ENCODE measurements around the gene ZNF469.

ZNF469 gene

DNA sequence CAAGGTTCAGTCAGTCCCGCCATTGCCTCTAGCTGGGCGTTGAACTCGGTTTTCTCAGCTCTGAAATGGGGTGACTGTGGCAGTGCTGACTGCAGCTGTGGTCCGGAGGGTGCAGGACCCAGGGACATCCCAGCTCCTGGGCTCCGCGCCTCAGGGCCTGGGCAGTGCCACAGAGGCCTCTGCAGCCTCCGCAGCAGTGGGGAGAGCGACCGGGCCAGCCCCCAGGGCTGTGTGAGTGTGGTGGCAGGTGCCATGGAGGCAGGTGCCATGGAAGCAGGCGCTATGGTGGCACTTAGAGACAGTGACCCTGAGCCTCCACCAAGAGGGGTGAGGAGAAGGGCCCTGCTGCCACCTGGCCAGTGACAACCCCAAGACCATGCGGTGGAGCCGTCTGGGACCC, 30.9 kb downstream of the ZNF469 start:
- DNase-seq, result no peak

DNA sequence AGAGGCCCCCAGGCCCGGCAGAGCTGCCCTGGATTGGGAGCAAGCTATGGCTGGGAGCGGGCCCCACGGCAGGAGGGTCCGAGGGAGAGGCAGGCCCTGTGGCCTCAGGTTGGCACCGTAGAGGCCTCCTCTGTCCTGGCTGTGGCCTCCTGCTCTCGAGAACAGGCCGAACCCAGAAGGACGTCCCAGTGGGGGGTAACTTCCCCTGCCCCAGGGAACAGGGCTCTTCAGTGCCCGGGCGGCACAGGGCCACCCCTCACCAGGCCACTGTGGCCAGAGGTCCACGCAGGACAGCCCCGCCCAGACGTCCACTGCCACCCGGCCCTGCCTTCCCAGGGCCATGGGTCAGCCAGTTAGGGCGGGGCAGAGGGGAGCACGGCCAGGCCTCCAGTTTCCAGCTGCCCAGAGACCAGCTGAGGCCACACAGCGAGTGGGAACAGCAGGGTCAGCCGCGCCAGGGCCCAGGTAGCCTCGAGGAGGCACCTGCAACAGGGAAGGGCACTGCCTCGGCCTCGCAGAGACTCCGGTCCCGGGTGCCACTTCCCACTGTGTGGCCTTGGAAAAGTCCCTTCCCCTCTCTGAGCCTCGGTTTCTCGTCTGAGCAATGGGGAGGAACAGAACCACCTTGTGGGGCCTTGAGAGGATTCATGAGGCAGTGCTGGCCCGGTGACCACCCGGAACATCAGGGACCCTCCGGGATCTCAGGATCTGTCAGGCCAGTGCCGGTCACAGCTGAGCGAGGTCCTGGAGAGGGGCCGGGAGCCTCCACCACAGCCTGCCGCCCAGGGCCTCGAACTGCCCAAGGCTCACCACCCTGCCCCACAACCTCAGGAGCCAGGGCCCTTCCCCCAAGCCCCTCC, 32.0 kb downstream of the ZNF469 start:
- no peak for DNase-seq

DNA sequence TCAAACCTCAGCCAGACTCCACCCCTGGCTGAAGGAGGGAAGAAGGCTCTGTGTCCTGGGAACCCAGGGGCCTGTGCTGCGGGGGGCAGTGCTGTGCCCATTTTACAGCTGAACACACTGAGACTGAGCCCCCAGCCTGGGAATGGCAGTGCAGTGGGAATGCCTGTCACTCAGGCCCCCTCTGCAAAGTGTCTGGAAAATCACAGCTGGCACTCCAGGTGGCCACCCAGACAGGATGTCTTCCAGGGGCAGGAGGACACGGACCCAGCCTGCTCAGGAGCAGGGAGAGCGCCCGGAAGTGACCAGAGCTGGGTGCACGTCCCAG, 32.6 kb downstream of the ZNF469 start:
- DNase-seq, result no peak

DNA sequence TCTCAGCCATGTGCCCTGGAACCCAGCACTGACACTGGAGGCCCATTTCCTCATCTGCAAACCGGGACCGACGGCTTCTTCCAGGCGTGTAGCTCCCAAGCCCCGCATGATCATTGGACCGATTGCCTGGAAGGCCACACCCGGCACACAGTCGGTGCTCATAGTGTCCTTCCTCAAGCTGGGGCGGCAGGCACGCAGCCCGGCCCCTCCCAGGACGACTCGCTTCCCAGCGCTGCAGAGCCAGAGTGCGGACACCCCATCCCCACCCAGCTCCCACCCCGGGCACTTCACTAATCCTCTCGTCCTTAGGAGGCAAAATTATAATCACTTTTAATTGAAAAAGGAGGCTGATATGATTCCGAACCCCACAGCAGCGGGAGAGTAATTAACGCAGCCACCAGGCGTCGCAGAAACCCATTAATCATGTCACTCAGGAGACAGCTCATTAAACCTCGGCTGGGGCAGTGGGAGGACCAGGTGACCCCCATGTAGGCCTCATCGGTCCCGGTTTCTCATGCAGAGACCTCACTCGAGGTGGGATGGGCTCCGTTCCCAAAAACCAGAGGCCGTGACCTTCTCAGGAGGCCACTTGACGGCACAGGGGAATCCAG, 33.1 kb downstream of the ZNF469 start:
- DNase-seq, result no peak

DNA sequence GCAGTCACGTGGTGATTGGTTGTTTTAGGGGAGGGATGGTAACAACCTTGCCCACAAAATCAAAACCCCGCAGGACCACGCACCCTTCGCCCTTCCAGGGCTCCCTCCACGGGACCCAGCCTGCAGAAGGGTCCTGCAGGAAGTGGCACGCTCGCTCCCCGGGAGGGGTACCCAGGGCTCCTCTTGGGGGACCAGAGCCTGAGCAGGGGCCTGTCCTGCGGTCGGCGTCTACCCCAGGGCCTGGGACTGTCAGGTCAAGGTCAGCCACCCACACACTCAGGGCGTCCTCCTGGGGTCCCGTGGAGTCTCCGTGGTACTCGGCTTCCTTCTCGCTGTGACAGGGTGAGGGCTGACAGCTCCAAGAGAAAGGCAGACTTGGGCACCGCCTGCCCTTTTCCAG, 33.9 kb downstream of the ZNF469 start:
- no peak for DNase-seq

DNA sequence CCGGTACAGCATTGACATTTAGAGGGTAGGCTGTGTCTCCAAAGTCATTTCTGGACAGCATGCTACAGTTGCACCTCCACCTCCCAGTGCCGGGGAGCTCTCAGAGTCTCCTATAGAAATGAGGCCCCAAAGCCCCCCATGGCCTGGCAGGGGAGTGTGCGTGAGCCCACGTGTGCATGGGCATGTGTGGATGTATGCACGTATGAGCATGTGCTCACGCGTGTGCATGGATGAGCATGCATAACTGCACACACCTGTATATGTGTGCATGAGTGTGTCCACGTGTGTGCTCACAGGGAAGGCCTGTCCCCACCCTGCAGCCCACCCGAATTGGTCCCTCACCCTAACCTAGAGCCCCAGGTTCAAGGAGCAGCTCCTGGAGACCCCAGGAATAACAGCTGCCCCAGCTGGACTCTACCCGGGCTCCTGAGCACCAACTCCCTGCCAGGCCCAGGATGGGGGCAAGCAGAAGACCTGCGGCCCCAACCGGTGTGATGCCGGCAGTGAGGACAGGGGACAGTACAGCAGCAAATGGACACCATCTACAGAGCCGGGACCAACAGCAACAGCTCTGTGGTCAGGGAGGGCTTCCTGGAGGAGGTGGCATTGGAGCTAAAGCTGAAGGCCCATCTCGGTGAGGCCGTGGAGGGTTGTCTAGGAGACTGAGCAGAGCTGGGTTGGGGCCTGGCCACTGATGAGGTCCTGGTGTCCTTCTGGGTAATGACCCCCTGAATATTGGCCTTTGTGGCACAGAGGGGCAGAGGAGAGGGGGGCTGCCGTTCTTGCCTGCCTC, 35.1 kb downstream of the ZNF469 start:
- DNase-seq, result no peak

DNA sequence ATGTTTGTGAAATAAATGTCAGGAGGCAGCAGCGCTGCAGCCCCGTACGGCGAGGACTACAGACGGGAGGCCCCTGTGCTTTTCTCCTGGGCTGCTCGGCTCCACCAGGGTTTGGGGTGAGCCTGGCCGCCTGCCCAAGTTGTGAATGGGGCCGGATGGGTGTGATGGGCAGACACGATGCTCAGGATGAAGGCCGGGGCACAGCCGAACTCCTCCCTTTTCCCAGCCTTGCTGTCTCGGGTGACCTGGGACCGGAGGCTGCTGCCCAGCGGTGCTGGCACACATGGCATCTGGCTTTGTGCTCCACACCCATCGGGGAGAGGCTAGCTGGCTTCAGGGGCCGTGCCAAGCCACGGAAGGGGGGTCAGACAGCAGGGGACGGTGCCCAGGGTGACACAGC, 36.1 kb downstream of the ZNF469 start:
- no peak for DNase-seq

DNA sequence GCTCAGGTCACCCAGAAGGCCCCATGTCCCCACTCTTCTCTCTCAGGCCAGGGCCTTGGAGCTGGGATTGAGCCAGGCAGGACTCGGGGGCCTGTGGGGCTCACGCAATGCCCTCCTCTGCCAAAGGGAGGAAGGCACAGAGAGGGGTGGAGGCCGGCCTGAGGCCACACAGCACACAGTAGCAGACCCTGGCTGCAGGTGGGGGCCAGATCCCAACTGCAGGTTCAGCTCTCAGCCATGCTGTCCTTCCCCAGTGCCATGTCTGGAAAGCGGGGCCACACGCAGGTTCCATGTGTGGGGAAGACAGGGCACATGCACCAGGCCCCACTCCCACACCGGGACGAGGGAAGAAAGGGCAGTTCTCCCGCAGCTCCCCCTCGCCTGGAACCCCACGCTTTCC, 37.0 kb downstream of the ZNF469 start:
- DNase-seq, result no peak

DNA sequence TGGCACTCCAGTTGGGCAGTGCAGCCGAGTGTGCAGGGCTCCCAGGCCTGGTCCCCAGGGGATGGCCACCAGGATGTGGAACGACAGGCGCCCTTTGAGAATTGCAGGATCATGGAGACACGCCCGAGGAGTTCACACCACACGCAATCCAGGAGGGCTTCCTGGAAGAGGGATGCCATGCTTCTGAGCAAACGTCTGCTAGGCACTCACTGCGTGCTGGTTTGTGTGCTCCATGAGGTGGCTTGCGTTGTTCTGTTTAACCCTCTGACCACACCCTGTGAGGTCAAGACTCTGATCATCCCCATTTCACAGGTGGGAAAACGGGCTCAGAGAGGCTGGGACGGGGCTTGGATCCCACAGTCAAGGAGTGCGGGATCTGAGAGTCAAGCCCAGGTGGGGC, 37.7 kb downstream of the ZNF469 start:
- no peak for DNase-seq

DNA sequence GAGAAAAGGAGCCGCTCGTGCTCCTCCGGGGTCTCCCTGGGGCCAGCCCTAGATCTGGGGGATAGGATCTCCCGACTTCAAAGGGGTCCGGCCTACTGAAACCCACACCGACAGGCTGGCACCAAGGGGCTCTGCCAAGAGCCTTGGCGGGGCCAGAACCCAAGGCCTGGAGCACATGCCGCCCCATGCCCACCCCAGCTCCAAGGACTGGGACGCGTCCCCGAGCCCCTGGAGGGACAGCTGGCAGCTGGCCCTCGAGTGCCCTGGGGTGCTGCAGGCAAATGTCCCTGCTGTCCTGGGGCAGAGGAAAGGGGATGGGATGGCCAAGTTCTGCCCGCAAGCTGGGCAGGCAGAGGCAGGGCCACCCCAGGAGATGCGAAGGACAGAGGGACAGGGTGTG, 38.5 kb downstream of the ZNF469 start:
- DNase-seq, result no peak

DNA sequence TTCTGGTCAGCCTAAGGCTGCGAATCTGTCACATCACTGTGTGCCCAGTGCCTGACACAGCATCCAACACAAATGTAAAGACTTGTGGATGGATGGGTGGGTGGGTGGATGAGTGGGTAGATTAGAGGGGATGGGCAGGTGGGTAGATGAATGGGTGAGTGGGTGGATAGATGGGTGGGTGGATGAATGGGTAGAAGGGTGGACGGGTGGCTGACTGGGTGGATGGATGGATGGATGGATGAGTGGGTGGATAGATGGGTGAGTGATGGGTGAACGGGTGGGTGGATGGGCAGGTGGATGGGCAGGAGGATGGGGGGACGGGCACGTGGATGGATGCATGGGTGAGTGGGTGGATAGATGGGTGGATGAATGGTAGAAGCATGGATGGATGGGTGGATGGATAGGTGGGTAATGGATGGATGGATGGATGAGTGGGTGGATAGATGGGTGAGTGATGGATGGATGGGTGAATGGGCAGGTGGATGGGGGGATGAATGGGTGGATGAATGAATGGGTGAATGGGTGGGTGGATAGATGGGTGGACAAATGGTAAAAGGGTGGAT, 39.2 kb downstream of the ZNF469 start:
- DNase-seq, result no peak

DNA sequence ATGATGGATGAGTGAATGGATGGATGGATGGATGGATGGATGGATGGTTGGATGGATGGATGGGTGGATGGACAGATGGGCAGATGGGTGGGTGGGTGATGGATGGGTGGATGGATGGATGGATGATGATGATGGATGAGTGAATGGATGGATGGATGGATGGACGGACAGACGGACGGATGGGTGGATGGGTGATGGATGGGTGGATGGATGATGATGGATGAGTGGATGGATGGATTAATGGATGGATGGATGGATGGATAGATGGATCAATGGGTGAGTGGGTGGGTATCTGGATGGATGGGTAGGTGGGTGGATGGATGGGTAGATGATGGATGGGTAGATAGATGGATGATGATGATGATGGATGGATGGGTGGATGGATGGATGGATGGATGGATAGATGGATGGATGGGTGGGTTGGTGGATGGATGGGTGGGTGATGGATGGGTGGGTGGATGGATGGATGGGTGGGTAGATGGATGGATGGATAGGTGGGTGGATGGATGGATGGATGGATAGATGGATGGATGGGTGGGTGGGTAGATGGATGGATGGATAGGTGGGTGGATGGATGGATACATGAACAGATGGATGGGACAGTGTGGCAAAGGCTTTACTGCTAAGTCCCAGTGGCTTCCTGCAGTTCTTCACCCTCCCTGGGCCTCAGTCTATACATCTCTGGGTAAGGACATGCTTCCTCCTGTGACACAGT, 40.1 kb downstream of the ZNF469 start:
- no peak for DNase-seq

DNA sequence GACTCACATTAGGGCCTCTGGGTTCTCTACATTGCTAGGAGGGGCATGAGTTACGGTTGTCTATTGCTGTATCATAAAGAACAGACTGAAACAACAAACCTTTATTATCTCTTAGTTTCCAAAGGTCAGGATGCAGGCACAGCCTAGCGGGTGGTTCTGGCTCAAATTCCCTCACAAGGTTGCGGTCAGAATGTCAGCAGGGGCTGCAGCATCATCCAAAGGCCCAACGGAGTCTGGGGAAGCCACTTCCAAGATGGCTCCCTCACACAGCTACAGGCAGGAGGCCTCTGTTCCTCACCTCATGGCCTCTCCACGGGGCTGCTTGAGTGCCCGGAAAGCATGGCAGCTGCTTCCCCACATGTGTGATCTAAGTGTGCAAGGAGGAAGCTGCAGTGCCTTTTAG, 40.7 kb downstream of the ZNF469 start:
- DNase-seq, result no peak

DNA sequence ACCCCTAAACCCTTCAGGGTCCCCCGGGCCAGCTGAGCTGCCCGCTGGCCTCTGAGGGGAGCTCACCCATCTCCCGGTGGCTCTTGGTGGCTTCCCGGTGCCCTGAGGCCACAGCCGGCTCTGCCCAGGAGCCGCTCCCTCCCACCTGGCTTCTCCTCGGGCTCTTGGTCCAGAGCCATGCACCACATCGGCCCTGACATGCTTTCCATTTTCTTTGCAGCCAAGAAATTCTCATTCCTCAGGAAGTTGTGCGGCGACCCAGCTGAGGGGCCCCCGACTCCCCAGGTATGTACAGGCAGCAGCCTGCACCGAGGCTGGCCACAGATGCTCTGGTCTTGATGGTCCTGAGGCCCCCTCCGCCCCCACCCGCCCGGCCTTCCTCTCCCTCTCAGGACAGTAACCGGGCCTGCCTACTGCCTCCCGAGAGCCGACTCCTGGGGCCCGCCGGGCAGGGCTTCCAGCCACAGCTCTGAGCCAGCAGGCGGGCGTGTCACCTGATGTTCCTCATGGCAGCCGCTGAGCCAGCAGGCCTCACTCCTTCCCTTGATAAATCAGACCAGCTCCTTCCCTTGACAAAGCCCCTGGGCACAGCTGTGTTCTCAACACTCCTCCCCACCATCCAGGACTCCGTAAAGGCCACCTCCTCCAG, 42.0 kb downstream of the ZNF469 start:
- no peak for DNase-seq

DNA sequence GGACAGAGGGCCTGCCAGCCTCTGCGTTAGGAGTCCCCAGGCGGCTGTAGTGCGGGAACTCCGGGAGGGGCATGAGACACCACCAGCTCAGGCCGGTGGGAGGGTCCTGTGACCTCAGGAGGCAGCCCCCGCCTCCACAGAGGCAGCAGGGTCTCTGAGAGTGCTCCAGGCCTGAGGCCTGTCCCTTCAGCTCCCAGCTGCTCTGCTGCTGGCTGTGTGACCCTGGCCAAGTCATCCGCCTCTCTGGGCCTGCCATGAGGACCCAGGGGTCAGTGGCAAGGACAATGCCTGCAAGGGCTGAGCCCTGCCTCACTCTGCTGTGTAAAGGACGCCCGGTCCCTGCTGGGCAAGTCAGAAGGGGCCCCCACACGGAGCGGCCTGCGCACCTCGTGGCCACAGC, 43.3 kb downstream of the ZNF469 start:
- DNase-seq, result no peak

DNA sequence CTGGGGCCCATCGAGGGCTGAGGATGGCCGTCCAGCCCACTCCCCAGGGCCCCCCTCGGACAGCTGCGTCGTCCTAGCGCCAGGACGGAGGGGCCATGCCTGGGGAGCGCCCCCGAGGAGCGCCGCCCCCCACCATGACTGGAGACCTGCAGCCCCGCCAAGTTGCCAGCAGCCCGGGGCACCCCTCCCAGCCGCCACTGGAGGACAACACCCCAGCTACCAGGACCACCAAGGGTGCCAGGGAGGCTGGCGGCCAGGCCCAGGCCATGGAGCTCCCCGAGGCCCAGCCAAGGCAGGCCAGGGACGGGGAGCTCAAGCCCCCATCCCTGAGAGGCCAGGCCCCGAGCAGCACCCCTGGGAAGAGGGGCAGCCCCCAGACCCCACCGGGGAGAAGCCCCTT, 44.6 kb downstream of the ZNF469 start:
- no peak for DNase-seq

DNA sequence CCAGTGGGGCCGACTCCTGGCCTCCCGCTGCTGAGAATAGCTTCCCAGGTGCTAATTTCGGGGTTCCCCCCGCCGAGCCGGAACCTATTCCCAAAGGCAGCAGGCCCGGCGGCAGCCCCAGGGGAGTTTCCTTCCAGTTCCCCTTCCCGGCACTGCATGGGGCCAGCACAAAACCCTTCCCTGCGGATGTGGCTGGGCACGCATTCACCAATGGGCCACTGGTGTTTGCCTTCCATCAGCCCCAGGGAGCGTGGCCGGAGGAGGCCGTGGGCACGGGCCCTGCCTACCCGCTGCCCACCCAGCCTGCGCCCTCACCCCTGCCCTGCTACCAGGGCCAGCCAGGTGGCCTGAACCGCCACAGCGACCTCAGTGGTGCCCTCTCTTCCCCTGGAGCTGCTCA, 45.4 kb downstream of the ZNF469 start:
- no peak for DNase-seq

DNA sequence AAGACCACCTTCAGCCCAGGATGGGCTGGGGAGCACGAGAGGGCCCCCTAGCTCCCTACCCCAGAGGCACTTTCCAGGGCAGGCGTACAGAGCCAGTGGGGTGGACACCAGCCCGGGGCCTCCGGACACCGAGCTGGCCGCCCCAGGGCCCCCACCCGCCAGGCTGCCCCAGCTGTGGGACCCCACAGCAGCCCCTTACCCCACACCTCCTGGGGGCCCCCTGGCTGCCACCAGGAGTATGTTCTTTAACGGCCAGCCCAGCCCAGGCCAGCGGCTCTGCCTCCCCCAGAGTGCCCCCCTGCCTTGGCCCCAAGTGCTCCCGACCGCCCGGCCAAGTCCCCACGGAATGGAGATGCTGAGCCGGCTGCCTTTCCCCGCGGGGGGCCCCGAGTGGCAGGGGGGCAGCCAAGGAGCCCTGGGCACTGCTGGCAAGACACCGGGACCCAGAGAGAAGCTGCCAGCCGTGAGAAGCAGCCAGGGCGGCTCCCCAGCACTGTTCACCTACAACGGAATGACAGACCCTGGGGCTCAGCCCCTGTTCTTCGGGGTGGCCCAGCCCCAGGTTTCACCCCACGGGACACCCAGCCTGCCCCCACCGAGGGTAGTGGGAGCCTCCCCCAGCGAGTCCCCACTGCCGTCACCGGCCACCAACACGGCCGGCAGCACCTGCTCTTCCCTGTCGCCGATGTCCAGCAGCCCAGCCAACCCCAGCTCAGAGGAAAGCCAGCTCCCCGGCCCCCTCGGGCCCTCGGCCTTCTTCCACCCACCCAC, 46.0 kb downstream of the ZNF469 start:
- DNase-seq, result no peak

DNA sequence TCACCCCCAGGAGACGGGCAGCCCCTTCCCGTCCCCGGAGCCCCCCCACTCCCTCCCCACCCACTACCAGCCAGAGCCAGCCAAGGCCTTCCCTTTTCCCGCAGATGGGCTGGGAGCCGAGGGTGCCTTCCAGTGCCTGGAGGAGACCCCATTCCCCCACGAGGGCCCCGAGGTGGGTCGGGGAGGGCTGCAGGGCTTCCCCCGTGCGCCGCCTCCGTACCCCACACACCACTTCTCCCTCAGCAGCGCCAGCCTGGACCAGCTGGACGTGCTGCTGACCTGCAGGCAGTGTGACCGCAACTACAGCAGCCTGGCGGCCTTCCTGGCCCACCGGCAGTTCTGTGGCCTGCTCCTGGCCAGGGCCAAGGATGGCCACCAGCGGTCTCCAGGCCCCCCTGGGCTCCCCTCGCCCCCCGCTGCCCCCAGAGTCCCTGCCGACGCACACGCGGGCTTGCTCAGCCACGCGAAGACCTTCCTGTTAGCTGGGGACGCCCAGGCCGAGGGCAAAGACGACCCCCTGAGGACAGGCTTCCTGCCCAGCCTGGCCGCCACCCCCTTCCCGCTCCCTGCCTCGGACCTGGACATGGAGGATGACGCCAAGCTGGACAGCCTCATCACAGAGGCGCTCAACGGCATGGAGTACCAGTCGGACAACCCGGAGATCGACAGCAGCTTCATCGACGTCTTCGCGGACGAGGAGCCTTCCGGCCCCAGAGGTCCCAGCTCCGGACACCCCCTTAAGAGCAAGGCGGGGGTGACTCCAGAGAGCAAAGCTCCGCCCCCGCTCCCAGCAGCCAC, 46.8 kb downstream of the ZNF469 start:
- no peak for DNase-seq

DNA sequence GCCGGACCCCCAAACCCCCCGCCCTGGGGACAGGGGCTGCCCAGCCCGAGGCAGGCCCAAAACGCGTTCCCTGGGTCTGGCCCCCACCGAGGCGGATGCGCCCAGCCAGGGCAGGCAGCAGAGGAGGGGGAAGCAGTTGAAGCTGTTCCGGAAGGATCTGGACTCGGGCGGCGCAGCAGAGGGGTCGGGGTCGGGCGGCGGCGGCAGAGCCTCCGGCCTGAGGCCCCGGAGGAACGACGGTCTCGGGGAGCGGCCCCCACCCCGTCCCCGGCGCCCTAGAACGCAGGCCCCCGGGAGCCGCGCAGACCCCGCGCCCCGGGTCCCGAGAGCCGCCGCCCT, 47.4 kb downstream of the ZNF469 start:
- DNase-seq, result no peak
